ENCODE measurements around the gene GLIPR2. TPM values are rescaled to one million over a fixed set of nuclear protein-coding genes. Genes with fewer than 3 reads are reported as not detected.

GLIPR2 gene
- total and polyA plus RNA-seq, 4 experiments from 2014 or later: 17.0 to 213 (median 79.5) TPM

DNA sequence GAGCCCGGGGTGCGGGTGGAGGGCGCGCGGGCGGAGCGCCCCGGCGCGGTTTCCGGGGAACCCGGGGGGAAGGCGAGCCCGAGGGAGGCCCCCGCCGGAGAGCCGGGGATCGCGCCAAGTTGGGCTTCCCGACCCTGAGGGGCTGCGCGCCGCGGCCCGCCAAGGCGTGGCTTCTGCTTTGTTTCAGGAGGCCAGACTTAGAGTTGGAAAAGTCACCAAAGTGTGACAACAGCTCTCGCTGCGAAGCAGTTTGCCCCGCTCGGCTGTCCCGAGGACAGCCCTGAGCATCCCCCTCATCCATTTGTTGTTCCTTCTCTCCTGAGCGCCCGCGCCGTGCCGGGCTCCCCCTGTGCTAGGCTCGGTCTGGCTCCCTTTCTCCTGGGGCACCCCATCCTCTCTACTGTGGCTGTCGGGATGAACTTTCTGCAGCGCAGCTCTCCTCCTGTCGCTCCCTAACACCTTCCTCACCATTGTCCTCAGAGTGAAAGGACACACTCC is 410 bp downstream of the GLIPR2 start:
- Histone ChIP-seq H3K4me3 (ENCODE audit: low read length in 2 of 2) (peak overlapping the region; percentile 66 to 81), H3K9me3 (ENCODE audit: control insufficient read depth in 1 of 2, low read length in 2 of 2) (no peaks in the 10 kb centered on the region), H3K4me1 (ENCODE audit: insufficient read depth, low read length) (peaks cover 59% of the 10 kb centered on the region), H3K27me3 (ENCODE audit: insufficient read depth, low read length) (no peaks in the 10 kb centered on the region), H3K27ac (ENCODE audit: low read depth, low read length) (peak overlapping the region; percentile 77), H3K36me3 (ENCODE audit: insufficient read depth, low read length) (no peaks in the 10 kb centered on the region)
- Mint-ChIP-seq H3K4me1 (peaks cover 37 to 61% (median 53%) of the 10 kb centered on the region in 4 donors), H3K9me3 (no peaks in the 10 kb centered on the region), H3K27me3 (no peaks in the 10 kb centered on the region), H3K36me3 (peaks cover 0 to 16% of the 10 kb centered on the region in 2 donors), H3K27ac (peak overlapping the region; percentile 89 to 97 (median 95)), H3K4me3 (peak overlapping the region; percentile 92 to 97 (median 95))
- ChIA-PET POLR2A (ENCODE audit: partially characterized antibody) (interaction anchor here (0.6 to 9.3 kb wide), 9 partner anchors 9 to 100 kb away, joined by 3 to 159 read pairs (median 5); partner anchors contain the start of genes CLTA and RECK), CTCF (ENCODE audit: partially characterized antibody) (interaction anchor here (1.0 to 9.9 kb wide), 8 partner anchors 12 to 54 kb away, joined by 3 to 100 read pairs (median 6); partner anchors contain the start of gene CLTA)
- peak in 1 of 5 donors; percentile 50 for DNase-seq
- intact Hi-C loops (cut with micrococcal nuclease): loop anchor here (1.0 kb wide), 4 partner anchors 7 to 34 kb away; no protein-coding TSS in a partner anchor

DNA sequence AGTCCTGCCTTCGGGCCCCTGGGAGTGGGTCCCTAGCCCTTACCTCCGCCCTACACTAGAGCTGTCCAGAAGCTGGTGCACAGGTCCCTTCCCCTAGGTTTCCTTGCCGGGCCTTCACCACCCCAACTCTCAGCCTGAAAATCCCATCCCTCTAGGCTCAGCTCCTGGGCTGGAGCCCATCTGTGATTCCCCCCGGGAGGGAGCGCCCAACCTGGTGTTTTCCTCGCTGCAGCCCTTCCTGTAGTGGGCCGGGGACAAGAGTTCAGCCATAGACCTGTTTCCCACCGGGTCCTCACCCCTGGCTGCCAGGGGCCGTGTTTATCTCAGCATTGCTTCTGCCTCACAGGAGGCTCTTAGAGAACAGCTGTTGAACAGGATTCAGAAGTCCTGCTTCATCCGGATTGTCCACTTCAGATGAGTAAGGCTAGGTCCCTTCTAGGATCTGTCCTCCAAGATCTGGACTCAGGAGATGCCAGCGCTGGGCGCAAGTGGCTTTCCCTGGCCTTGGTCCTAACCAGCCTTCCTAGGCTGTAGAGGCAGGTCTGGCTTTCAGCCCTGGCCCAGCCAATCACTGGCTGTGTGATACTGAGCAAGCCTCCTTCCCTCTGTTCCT is 965 bp downstream of the GLIPR2 start:
- H3K4me3 Mint-ChIP-seq: peak overlapping the region; percentile 92 to 97 (median 95)
- H3K9me3 Mint-ChIP-seq: no peaks in the 10 kb centered on the region
- ChIA-PET POLR2A (ENCODE audit: partially characterized antibody) (interaction anchor here (1.2 to 9.3 kb wide), 4 partner anchors 9 to 54 kb away, joined by 6 to 159 read pairs (median 14); partner anchors contain the start of gene CLTA), CTCF (ENCODE audit: partially characterized antibody) (interaction anchor here (1.3 to 9.9 kb wide), 7 partner anchors 11 to 53 kb away, joined by 4 to 100 read pairs (median 7); partner anchors contain the start of gene CLTA)
- peak overlapping the region; percentile 77 for H3K27ac ChIP-seq (ENCODE audit: low read depth, low read length)
- H3K9me3 ChIP-seq (ENCODE audit: control insufficient read depth in 1 of 2, low read length in 2 of 2): no peaks in the 10 kb centered on the region
- no peaks in the 10 kb centered on the region for H3K27me3 ChIP-seq (ENCODE audit: insufficient read depth, low read length)
- peaks cover 65% of the 10 kb centered on the region for H3K4me1 ChIP-seq (ENCODE audit: insufficient read depth, low read length)
- intact Hi-C loops (cut with micrococcal nuclease): no loop called here
- no peaks in the 10 kb centered on the region for H3K27me3 Mint-ChIP-seq
- H3K27ac Mint-ChIP-seq: peak overlapping the region; percentile 89 to 97 (median 95)
- peaks cover 42 to 67% (median 58%) of the 10 kb centered on the region in 4 donors for H3K4me1 Mint-ChIP-seq
- peaks cover 0 to 16% of the 10 kb centered on the region in 2 donors for H3K36me3 Mint-ChIP-seq
- H3K4me3 ChIP-seq (ENCODE audit: low read length in 2 of 2): peak overlapping the region; percentile 66 to 81
- no peak for DNase-seq
- no peaks in the 10 kb centered on the region for H3K36me3 ChIP-seq (ENCODE audit: insufficient read depth, low read length)

DNA sequence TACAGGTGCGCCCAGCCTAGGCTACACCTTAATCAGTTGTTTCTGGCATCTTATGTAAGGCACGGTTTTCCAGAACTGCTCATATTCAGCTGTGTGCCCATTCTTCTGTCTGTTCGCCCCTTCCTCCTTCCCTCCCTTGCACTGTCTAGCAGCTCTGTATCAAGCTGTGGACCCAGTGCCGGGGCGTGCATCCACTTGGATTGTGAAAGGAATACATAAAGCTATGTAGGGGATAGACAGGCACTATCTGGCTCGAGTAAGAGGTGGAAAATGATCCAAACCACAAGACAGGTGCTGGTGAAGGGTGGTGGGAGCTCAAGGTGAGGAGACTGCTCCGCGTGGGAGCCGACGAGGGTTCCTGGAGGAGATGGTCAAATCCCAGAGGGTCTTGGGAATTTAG is 2.0 kb downstream of the GLIPR2 start:
- H3K36me3 ChIP-seq (ENCODE audit: insufficient read depth, low read length): no peaks in the 10 kb centered on the region
- peaks cover 5 to 22% of the 10 kb centered on the region in 2 donors for H3K36me3 Mint-ChIP-seq
- H3K27me3 Mint-ChIP-seq: no peaks in the 10 kb centered on the region
- H3K9me3 ChIP-seq (ENCODE audit: control insufficient read depth in 1 of 2, low read length in 2 of 2): no peaks in the 10 kb centered on the region
- peak overlapping the region in 1 of 2 donors; percentile 2 for H3K4me3 ChIP-seq (ENCODE audit: low read length in 2 of 2)
- intact Hi-C loops (cut with micrococcal nuclease): no loop called here
- no peaks in the 10 kb centered on the region for H3K9me3 Mint-ChIP-seq
- no peak for DNase-seq
- peaks cover 75% of the 10 kb centered on the region for H3K4me1 ChIP-seq (ENCODE audit: insufficient read depth, low read length)
- peak overlapping the region; percentile 89 to 97 (median 93) for H3K27ac Mint-ChIP-seq
- H3K27me3 ChIP-seq (ENCODE audit: insufficient read depth, low read length): no peaks in the 10 kb centered on the region
- peaks cover 50 to 77% (median 68%) of the 10 kb centered on the region in 4 donors for H3K4me1 Mint-ChIP-seq
- H3K4me3 Mint-ChIP-seq: peak overlapping the region; percentile 92 to 97 (median 95)
- CTCF ChIA-PET (ENCODE audit: partially characterized antibody): interaction anchor here (1.3 to 9.9 kb wide), 2 partner anchors 11 to 26 kb away, joined by 6 to 100 read pairs; no protein-coding TSS in a partner anchor
- POLR2A ChIA-PET (ENCODE audit: partially characterized antibody): interaction anchor here (9.3 kb wide), 1 partner anchor 10 kb away, joined by 159 read pairs; no protein-coding TSS in a partner anchor
- H3K27ac ChIP-seq (ENCODE audit: low read depth, low read length): peak overlapping the region; percentile 50

DNA sequence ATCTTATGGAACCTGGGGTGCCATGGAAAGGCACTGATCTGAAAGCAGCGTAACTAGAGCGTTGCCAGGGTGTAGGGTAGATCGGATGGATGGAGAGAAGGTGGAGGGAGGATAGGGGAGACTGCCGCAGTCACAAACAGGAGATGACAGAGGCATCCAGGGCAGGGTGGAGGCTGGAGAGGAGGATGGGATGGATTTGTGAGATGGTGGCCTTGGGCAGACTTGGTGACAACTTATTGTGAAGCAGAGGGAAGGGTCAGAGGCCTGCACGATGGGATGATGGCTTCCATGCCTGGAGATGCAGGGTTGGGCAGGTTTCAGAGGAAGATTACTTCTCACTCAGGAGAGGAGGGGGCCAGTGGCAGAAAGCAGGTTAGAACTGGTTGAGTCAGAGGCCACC is 2.4 kb downstream of the GLIPR2 start:
- Mint-ChIP-seq H3K9me3 (no peaks in the 10 kb centered on the region), H3K4me1 (peaks cover 54 to 81% (median 72%) of the 10 kb centered on the region in 4 donors), H3K27me3 (no peaks in the 10 kb centered on the region), H3K27ac (peak overlapping the region; percentile 89 to 97 (median 93)), H3K36me3 (peaks cover 5 to 26% of the 10 kb centered on the region in 2 donors), H3K4me3 (peak overlapping the region; percentile 13 to 97 (median 95))
- no peaks in the 10 kb centered on the region for H3K9me3 ChIP-seq (ENCODE audit: control insufficient read depth in 1 of 2, low read length in 2 of 2)
- H3K27me3 ChIP-seq (ENCODE audit: insufficient read depth, low read length): no peaks in the 10 kb centered on the region
- intact Hi-C loops (cut with micrococcal nuclease): no loop called here
- no peaks in the 10 kb centered on the region for H3K36me3 ChIP-seq (ENCODE audit: insufficient read depth, low read length)
- POLR2A ChIA-PET (ENCODE audit: partially characterized antibody): interaction anchor here (0.7 to 9.3 kb wide), 2 partner anchors 10 to 21 kb away, joined by 3 to 159 read pairs; no protein-coding TSS in a partner anchor
- H3K4me1 ChIP-seq (ENCODE audit: insufficient read depth, low read length): peaks cover 79% of the 10 kb centered on the region
- peak overlapping the region; percentile 50 for H3K27ac ChIP-seq (ENCODE audit: low read depth, low read length)
- DNase-seq: no peak
- H3K4me3 ChIP-seq (ENCODE audit: low read length in 2 of 2): peak overlapping the region in 1 of 2 donors; percentile 2
- CTCF ChIA-PET (ENCODE audit: partially characterized antibody): interaction anchor here (1.3 to 9.9 kb wide), 3 partner anchors 10 to 36 kb away, joined by 6 to 100 read pairs (median 7); no protein-coding TSS in a partner anchor

DNA sequence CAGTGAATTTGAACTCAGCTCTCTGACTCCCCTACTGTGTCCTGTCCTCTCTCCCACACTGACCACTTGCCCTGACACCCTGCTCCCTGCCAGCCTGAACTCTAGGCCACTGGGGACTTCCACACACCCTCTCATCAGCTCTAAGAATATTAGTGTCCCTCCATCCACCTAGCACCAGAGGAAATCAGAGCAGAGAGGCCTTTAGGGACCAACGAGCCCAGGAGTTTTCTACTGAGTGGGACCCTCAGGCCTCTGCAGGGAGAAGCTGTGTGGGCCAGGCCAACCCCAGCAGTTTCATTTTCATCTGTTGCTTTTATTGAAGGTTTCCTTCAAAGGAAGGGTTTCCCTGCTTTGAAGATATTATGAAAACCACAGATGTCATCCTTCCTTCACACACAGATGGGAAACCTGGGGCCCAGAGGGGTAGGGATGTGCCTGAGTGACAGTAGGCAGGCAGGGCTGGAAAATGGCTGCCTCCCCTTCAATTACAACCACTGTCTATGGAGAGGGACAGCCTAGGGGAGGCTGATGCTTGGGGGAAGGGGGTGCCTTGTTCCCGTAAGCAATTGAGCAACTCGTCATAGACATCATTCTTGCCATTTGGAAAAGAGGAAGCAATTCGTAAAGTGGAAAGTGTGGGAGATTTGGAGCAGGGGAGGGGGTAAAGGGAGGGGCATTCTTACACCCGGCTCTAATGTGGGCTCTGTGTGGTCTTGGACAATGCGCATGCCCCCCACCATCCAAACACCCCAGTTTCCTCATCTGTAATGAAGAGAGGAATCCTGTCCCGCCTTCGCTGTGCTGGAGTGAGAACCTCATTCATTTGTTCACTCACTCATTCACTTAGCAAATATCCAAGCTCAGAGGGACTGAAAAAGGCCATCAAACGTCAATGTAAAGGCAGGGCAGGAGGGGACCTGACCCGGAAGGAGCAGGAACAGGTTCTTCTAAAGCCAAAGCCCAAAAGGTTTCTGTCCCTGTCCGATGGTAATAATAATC is 3.9 kb downstream of the GLIPR2 start:
- Histone ChIP-seq H3K27ac (ENCODE audit: low read depth, low read length) (peak overlapping the region; percentile 50), H3K4me3 (ENCODE audit: low read length in 2 of 2) (peak overlapping the region in 1 of 2 donors; percentile 21), H3K9me3 (ENCODE audit: control insufficient read depth in 1 of 2, low read length in 2 of 2) (no peaks in the 10 kb centered on the region), H3K4me1 (ENCODE audit: insufficient read depth, low read length) (peaks cover 93% of the 10 kb centered on the region), H3K27me3 (ENCODE audit: insufficient read depth, low read length) (no peaks in the 10 kb centered on the region), H3K36me3 (ENCODE audit: insufficient read depth, low read length) (no peaks in the 10 kb centered on the region)
- peak overlapping the region; percentile 89 to 97 (median 92) for H3K27ac Mint-ChIP-seq
- ChIA-PET CTCF (ENCODE audit: partially characterized antibody) (interaction anchor here (0.7 to 9.9 kb wide), 7 partner anchors 9 to 38 kb away, joined by 3 to 100 read pairs (median 5); partner anchors contain the start of gene CCIN), POLR2A (ENCODE audit: partially characterized antibody) (interaction anchor here (0.5 to 9.3 kb wide), 6 partner anchors 8 to 1067 kb away, joined by 3 to 159 read pairs (median 4); partner anchors contain the start of gene CLTA)
- peaks cover 69 to 93% (median 86%) of the 10 kb centered on the region in 4 donors for H3K4me1 Mint-ChIP-seq
- H3K27me3 Mint-ChIP-seq: no peaks in the 10 kb centered on the region
- peaks cover 0 to 3% (median 2%) of the 10 kb centered on the region in 8 donors for H3K9me3 Mint-ChIP-seq
- peaks cover 12 to 40% of the 10 kb centered on the region in 2 donors for H3K36me3 Mint-ChIP-seq
- intact Hi-C loops (cut with micrococcal nuclease): loop anchor here (1.0 kb wide), 1 partner anchor 10 kb away; no protein-coding TSS in a partner anchor
- peak; percentile 50 to 64 (median 55) for DNase-seq
- H3K4me3 Mint-ChIP-seq: peak overlapping the region; percentile 52 to 97 (median 94)

DNA sequence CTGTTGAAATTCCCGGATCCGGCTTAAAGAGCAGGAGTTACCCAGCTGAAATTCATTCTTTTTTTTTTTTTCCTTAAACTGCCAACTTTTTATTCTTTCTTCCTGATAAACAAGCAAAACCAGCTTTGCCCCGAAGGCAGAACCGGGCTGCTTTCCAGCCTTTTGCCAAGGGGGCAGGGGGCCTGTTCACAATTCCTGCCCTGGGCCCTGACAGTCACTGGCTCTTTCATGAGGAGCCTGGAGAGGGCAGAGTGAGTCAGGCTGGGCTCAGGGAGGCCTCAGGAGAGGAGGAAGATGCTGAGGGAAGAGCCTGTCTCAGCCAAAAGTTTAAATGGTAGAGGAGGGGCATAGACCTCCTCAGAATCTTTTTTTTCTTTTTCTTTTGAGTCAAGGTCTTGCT is 4.8 kb downstream of the GLIPR2 start:
- no peaks in the 10 kb centered on the region for H3K27me3 Mint-ChIP-seq
- peaks cover 75 to 94% (median 91%) of the 10 kb centered on the region in 4 donors for H3K4me1 Mint-ChIP-seq
- CTCF ChIA-PET (ENCODE audit: partially characterized antibody): interaction anchor here (1.0 to 9.9 kb wide), 4 partner anchors 10 to 39 kb away, joined by 4 to 100 read pairs (median 4); partner anchors contain the start of gene CCIN
- Histone ChIP-seq H3K27ac (ENCODE audit: low read depth, low read length) (peak overlapping the region; percentile 73), H3K9me3 (ENCODE audit: control insufficient read depth in 1 of 2, low read length in 2 of 2) (peaks cover 0 to 7% of the 10 kb centered on the region in 2 donors), H3K4me3 (ENCODE audit: low read length in 2 of 2) (no peak overlapping the region), H3K36me3 (ENCODE audit: insufficient read depth, low read length) (no peaks in the 10 kb centered on the region), H3K27me3 (ENCODE audit: insufficient read depth, low read length) (no peaks in the 10 kb centered on the region), H3K4me1 (ENCODE audit: insufficient read depth, low read length) (peaks cover 94% of the 10 kb centered on the region)
- intact Hi-C loops (cut with micrococcal nuclease): no loop called here
- POLR2A ChIA-PET (ENCODE audit: partially characterized antibody): interaction anchor here (0.6 to 9.3 kb wide), 5 partner anchors 7 to 50 kb away, joined by 3 to 159 read pairs (median 3); partner anchors contain the start of gene CLTA
- H3K9me3 Mint-ChIP-seq: peaks cover 0 to 11% (median 8%) of the 10 kb centered on the region in 8 donors
- no peak for DNase-seq
- H3K4me3 Mint-ChIP-seq: peak overlapping the region; percentile 36 to 97 (median 83)
- peaks cover 21 to 49% of the 10 kb centered on the region in 2 donors for H3K36me3 Mint-ChIP-seq
- H3K27ac Mint-ChIP-seq: peak overlapping the region; percentile 89 to 97 (median 92)

All from CD4-positive, alpha-beta memory T cell (primary cell).